ENCODE results near the gene DPF3. TPM values are rescaled to one million over a fixed set of nuclear protein-coding genes. Genes with fewer than 3 reads are reported as not detected.

The DPF3 gene
- total and polyA plus RNA-seq, 9 donors = 1.3 to 3.9 (median 1.9) TPM

DNA sequence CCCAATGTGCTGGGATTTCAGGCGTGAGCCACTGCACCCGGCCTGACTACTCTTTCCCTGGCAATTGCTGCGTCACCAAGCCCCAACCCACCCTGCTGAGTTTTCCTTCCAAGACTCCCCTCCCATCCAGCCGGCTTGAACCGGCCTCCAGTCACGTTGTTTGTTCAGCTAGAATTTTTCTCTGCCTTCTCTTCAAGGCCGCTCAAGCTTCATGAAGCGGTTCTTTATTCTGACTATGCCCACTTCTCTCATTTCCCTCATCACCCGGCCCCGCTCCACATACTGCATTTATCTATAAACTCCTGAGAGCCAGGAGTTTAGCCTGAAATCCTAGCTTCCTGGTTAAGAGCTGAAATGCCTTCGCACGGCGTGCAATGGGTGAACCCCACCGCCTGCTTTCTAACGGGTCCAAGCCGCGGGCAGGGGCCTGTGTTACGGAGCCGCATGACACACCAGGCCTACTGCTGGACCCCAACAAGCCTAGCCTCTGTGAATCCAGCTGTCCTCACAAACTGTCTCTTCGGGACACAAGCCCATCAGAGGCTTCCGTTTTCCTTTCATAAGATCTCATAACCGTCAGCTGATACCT, 31.4 kb upstream of the DPF3 start:
- no peaks in the 10 kb centered on the region for H3K27me3 ChIP-seq (ENCODE audit: control insufficient read depth, insufficient read depth, low read length)
- H3K27ac ChIP-seq (ENCODE audit: low read length) = peak overlapping the region; percentile 74
- no peaks in the 10 kb centered on the region for H3K9me3 ChIP-seq (replicated peaks; ENCODE audit: control insufficient read depth, low read depth, low read length)
- no peak overlapping the region for H3K4me3 ChIP-seq (ENCODE audit: low read length)
- no peaks in the 10 kb centered on the region for H3K36me3 ChIP-seq (ENCODE audit: control insufficient read depth, insufficient read depth, low read length)
- WGBS (ENCODE audit: insufficient coverage) = 89% methylated on average over 17 of the region's 22 CpGs
- DNase-seq = peak; percentile 14
- H3K4me1 ChIP-seq (ENCODE audit: control insufficient read depth, insufficient read depth, low read length) = peaks cover 13% of the 10 kb centered on the region

DNA sequence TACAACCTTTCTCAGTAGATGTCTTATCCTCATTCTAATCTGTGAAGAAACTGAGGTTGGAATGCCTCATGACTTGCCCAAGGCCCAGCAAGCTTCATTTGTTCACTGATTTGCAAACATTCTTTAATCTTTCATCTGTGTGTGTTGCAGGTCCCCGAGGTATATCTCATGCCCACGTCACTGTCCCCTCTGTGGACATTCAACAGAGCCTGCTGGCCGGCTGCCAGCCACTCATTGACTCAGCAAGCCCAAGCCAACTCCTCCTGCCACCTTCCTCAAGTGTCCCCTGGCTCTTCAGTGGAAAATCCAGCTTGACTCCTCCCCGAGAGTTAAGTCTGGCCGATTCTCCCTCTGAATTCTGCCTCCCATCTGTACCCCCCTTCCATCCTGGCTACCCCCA, 30.4 kb upstream of the DPF3 start:
- peak; percentile 20 for DNase-seq
- no peaks in the 10 kb centered on the region for H3K36me3 ChIP-seq (ENCODE audit: control insufficient read depth, insufficient read depth, low read length)
- 75% methylated on average over 5 of the region's 5 CpGs for WGBS (ENCODE audit: insufficient coverage)

DNA sequence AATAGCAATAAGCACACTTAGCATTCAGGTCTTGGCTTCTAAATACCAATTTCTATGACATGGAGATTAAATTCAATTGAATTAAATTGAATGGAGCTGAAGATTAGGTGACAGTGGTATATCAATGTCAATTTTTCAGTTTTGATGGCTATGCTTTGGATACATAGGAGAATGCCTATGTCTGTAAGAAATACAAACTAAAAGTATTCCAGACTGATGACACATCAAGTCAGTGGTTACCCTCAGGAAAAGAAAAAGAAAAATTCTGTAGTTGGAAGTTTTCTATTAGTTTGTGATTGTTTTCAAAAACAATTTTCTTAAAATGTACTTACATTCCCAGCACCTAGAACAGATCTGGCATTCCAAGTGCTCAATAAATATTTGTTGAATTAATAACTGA, 27.5 kb upstream of the DPF3 start:
- Histone ChIP-seq H3K27me3 (ENCODE audit: control insufficient read depth, insufficient read depth, low read length) (peaks cover 17% of the 10 kb centered on the region), H3K36me3 (ENCODE audit: control insufficient read depth, insufficient read depth, low read length) (no peaks in the 10 kb centered on the region), H3K9me3 (replicated peaks; ENCODE audit: control insufficient read depth, low read depth, low read length) (no peaks in the 10 kb centered on the region), H3K27ac (ENCODE audit: low read length) (no peak overlapping the region), H3K4me1 (ENCODE audit: control insufficient read depth, insufficient read depth, low read length) (peaks cover 6% of the 10 kb centered on the region), H3K4me3 (ENCODE audit: low read length) (no peak overlapping the region)
- no peak for DNase-seq

More for the DNA sequence above, 30.4 kb upstream of the DPF3 start:
- Histone ChIP-seq H3K4me1 (ENCODE audit: control insufficient read depth, insufficient read depth, low read length) (peaks cover 13% of the 10 kb centered on the region), H3K9me3 (replicated peaks; ENCODE audit: control insufficient read depth, low read depth, low read length) (no peaks in the 10 kb centered on the region), H3K27ac (ENCODE audit: low read length) (no peak overlapping the region), H3K4me3 (ENCODE audit: low read length) (no peak overlapping the region), H3K27me3 (ENCODE audit: control insufficient read depth, insufficient read depth, low read length) (peaks cover 3% of the 10 kb centered on the region)

DNA sequence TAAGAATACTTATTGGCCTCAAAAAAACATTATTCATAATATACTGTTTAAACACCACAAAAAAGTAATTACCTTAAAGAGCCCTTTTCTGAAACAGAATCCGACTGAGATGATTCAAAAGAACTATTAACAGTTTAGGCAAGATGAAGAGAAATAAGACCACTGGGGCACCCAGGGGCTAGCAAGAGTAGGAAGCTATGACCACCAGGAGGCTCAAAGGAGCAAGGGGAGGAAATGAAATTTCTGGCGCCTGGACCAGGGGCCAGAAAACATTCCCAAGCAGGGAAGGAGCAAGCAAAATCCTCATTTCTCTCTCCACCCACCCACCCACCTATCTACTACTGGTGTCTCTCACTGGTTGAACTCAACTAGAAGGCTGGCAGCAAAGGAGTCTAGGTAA, 26.1 kb upstream of the DPF3 start:
- H3K27ac ChIP-seq (ENCODE audit: low read length) = no peak overlapping the region
- peaks cover 17% of the 10 kb centered on the region for H3K27me3 ChIP-seq (ENCODE audit: control insufficient read depth, insufficient read depth, low read length)
- H3K4me3 ChIP-seq (ENCODE audit: low read length) = no peak overlapping the region
- no peaks in the 10 kb centered on the region for H3K36me3 ChIP-seq (ENCODE audit: control insufficient read depth, insufficient read depth, low read length)
- H3K4me1 ChIP-seq (ENCODE audit: control insufficient read depth, insufficient read depth, low read length) = no peaks in the 10 kb centered on the region
- WGBS (ENCODE audit: insufficient coverage) = 100% methylated on average over 1 of the region's 2 CpGs
- H3K9me3 ChIP-seq (replicated peaks; ENCODE audit: control insufficient read depth, low read depth, low read length) = no peaks in the 10 kb centered on the region
- DNase-seq = no peak

DNA sequence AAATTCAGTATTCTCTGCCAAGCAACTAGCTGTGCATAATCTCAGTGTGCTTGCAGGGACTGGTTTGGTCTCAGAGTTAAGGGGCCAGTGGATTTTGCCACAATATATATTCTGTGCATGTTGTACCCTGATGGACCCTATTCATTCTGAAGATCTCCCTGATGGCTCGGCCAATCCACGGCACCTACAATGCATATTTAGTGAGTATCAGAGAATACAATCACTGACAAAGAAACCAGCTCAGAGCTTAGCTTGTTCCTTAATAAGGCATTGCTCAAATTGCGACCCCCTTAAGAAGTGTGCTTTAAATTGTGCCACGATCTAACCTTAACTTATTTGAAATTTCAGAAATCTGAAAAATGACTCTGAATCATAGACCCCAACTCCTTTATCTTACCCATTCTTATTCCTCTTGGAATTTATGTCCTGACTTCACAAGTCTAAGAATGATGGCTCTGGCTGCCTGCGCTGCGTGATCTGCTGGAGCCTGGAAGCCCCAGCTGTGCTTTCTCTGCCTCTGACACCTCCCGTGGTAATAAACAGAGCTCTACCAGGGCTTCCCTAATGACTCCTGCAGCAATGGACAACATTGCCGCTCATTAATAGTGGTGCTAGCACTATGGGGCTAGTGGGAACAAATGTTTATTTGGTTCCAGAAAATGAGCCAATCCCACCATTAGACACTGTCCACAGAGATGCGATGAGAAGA, 23.3 kb upstream of the DPF3 start:
- H3K9me3 ChIP-seq (replicated peaks; ENCODE audit: control insufficient read depth, low read depth, low read length) = no peaks in the 10 kb centered on the region
- no peaks in the 10 kb centered on the region for H3K4me1 ChIP-seq (ENCODE audit: control insufficient read depth, insufficient read depth, low read length)
- no peak overlapping the region for H3K4me3 ChIP-seq (ENCODE audit: low read length)
- H3K36me3 ChIP-seq (ENCODE audit: control insufficient read depth, insufficient read depth, low read length) = no peaks in the 10 kb centered on the region
- H3K27ac ChIP-seq (ENCODE audit: low read length) = no peak overlapping the region
- no peak for DNase-seq
- WGBS (ENCODE audit: insufficient coverage) = 50% methylated on average over 4 of the region's 9 CpGs
- H3K27me3 ChIP-seq (ENCODE audit: control insufficient read depth, insufficient read depth, low read length) = peaks cover 19% of the 10 kb centered on the region

DNA sequence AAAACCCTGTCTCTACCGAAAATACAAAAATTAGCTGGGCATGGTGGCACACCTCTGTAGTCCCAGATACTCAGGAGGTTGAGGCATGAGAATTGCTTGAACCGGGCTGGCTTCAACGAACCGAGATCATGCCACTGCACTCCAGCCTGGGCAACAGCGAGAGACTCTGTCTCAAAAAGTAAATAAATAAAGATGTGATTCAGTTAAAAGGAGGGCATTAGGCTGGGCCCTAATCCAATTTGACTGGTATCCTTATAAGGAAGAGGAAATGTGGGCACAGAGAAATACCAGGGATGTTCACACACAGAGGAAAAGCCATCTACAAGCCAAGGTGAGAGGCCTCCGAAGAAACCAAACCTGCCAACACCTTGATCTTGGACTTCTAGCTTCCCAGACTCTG, 22.3 kb upstream of the DPF3 start:
- H3K4me1 ChIP-seq (ENCODE audit: control insufficient read depth, insufficient read depth, low read length) = no peaks in the 10 kb centered on the region
- no peak overlapping the region for H3K4me3 ChIP-seq (ENCODE audit: low read length)
- H3K27ac ChIP-seq (ENCODE audit: low read length) = no peak overlapping the region
- no peaks in the 10 kb centered on the region for H3K36me3 ChIP-seq (ENCODE audit: control insufficient read depth, insufficient read depth, low read length)
- WGBS (ENCODE audit: insufficient coverage) = 91% methylated on average over 5 of the region's 6 CpGs
- DNase-seq = no peak
- no peaks in the 10 kb centered on the region for H3K9me3 ChIP-seq (replicated peaks; ENCODE audit: control insufficient read depth, low read depth, low read length)
- H3K27me3 ChIP-seq (ENCODE audit: control insufficient read depth, insufficient read depth, low read length) = peaks cover 19% of the 10 kb centered on the region

DNA sequence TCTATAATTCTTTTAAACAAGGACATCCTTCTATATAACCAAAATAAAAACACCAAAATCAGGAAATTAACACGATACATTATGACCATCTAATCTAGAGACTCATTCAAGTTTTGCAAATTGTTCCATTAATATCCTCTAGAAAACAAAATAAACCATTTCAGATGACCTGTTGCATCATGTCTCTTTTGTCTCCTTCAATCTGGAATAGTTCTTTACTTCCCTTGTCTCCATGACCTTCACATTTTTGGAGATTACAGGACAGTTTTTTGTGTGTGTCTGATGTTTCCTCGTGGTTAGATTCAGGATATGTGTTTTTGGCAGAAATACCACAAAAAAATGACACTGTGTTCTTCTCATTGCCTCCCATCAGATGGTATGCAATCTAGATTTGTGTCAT, 19.9 kb upstream of the DPF3 start:
- Histone ChIP-seq H3K4me3 (ENCODE audit: low read length) (no peak overlapping the region), H3K36me3 (ENCODE audit: control insufficient read depth, insufficient read depth, low read length) (no peaks in the 10 kb centered on the region), H3K27me3 (ENCODE audit: control insufficient read depth, insufficient read depth, low read length) (peaks cover 16% of the 10 kb centered on the region), H3K27ac (ENCODE audit: low read length) (no peak overlapping the region), H3K9me3 (replicated peaks; ENCODE audit: control insufficient read depth, low read depth, low read length) (no peaks in the 10 kb centered on the region), H3K4me1 (ENCODE audit: control insufficient read depth, insufficient read depth, low read length) (no peaks in the 10 kb centered on the region)
- no peak for DNase-seq
- no CpG with 5 or more reads among the region's 2 CpGs for WGBS (ENCODE audit: insufficient coverage)

DNA sequence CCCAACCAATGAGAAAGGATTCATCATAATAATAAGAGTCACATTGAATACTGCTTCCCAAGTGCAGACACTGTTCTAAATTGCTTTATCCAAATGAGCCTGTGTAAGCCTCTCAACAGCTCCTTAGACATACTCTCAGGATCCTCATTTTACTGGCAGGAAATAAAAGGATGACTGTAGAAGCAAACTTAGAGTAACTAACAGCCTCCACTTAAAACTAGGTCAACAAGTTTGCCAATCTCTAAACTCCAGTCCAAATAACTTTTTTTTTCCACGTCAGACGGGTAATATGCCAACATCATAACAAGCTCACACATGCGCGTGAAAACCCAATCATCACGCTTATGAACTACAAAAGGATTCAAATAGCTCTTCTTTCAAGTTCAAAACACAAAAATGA, 15.3 kb upstream of the DPF3 start:
- Histone ChIP-seq H3K27me3 (ENCODE audit: control insufficient read depth, insufficient read depth, low read length) (peaks cover 9% of the 10 kb centered on the region), H3K9me3 (replicated peaks; ENCODE audit: control insufficient read depth, low read depth, low read length) (no peaks in the 10 kb centered on the region), H3K4me1 (ENCODE audit: control insufficient read depth, insufficient read depth, low read length) (no peaks in the 10 kb centered on the region), H3K4me3 (ENCODE audit: low read length) (no peak overlapping the region), H3K36me3 (ENCODE audit: control insufficient read depth, insufficient read depth, low read length) (no peaks in the 10 kb centered on the region), H3K27ac (ENCODE audit: low read length) (no peak overlapping the region)
- 73% methylated on average over 4 of the region's 5 CpGs for WGBS (ENCODE audit: insufficient coverage)
- DNase-seq = peak; percentile 36

DNA sequence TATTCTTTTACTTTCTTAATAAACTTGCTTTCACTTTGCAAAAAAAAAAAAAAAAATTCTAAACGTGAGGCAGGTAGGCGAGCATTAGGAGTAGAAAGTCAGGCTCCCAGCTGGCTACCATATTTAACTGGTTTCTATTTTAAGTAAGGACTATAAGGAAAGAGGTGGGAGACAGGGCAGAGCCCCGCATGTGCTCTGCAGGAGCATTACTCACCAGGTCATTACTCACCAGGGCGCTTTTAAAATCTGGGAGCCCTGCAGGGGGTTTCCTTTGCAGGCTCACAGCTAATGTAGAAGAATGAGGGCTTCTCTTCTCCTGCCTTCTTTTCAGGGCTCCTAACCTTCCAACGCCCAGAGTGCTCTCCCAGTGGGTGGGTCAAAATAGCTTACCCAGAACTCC, 14.0 kb upstream of the DPF3 start:
- WGBS (ENCODE audit: insufficient coverage) = no CpG with 5 or more reads among the region's 5 CpGs
- no peak for DNase-seq
- no peak overlapping the region for H3K27ac ChIP-seq (ENCODE audit: low read length)
- H3K36me3 ChIP-seq (ENCODE audit: control insufficient read depth, insufficient read depth, low read length) = no peaks in the 10 kb centered on the region
- H3K4me3 ChIP-seq (ENCODE audit: low read length) = no peak overlapping the region
- no peaks in the 10 kb centered on the region for H3K4me1 ChIP-seq (ENCODE audit: control insufficient read depth, insufficient read depth, low read length)
- peaks cover 9% of the 10 kb centered on the region for H3K27me3 ChIP-seq (ENCODE audit: control insufficient read depth, insufficient read depth, low read length)
- no peaks in the 10 kb centered on the region for H3K9me3 ChIP-seq (replicated peaks; ENCODE audit: control insufficient read depth, low read depth, low read length)

DNA sequence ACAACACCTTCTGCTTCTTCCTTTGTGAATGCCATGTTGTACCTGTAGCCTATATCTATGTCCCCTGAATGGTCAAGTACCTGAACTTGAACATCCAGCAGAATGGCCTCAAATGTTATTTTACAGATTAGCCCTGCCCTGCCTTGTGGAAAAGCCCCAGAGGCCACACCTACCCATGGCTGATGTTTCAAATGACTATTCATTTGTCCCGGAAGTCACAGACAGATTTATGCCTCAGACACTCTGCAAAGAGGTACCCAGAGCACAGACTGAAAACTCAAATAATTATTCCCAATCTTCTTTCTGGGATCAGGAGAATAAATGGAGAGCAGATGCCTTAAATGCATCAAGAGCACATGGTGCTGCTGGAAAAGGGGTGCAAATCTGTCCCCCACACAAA, 13.0 kb upstream of the DPF3 start:
- Histone ChIP-seq H3K27ac (ENCODE audit: low read length) (no peak overlapping the region), H3K4me1 (ENCODE audit: control insufficient read depth, insufficient read depth, low read length) (no peaks in the 10 kb centered on the region), H3K27me3 (ENCODE audit: control insufficient read depth, insufficient read depth, low read length) (peaks cover 9% of the 10 kb centered on the region), H3K4me3 (ENCODE audit: low read length) (no peak overlapping the region), H3K36me3 (ENCODE audit: control insufficient read depth, insufficient read depth, low read length) (no peaks in the 10 kb centered on the region), H3K9me3 (replicated peaks; ENCODE audit: control insufficient read depth, low read depth, low read length) (no peaks in the 10 kb centered on the region)
- DNase-seq = no peak
- 13% methylated on average over 1 of the region's 1 CpG for WGBS (ENCODE audit: insufficient coverage)

Data from muscle of leg (tissue), 11 donors.